D721Med (cell line): ENCODE data around the gene ATP5IF1.

ENCODE experiments used
- DNase-seq: peaks from one replicate; pipeline ENCODE4 v3.0.0; 2011; ENCODE audit warnings: low spot score; ENCODE audit not compliant: insufficient read length
- FAIRE-seq: peaks from 2 replicates; lab custom pipeline; 2011; peaks lifted over from hg19 to GRCh38; lab: Jason Lieb, UNC
- CTCF ChIP-seq: IDR thresholded peaks from 2 replicates; pipeline ENCODE4 v1.5.1; 2012; ENCODE audit warnings: mild to moderate bottlenecking, control low read depth; ENCODE audit not compliant: insufficient read depth; ENCODE audit errors: missing control alignments

ATP5IF1 gene

GRCh38 chr1:28280977-28281381 lies 45.1 kb downstream of the ATP5IF1 start:
- no peak for TF ChIP-seq CTCF
- no peak for DNase-seq
- no peak for FAIRE-seq

GRCh38 chr1:28281608-28282425 lies 45.9 kb downstream of the ATP5IF1 start:
- no peak for FAIRE-seq
- TF ChIP-seq CTCF: no peak
- DNase-seq: no peak

GRCh38 chr1:28282426-28283407 lies 46.8 kb downstream of the ATP5IF1 start:
- DNase-seq (no peak), FAIRE-seq (no peak)
- TF ChIP-seq CTCF: no peak

- DNase-seq (no peak), FAIRE-seq (no peak)
- TF ChIP-seq CTCF: no peak
These were observed 50.2 kb downstream of the ATP5IF1 start for GRCh38 chr1:28286111-28286510.
